Tibial nerve (tissue), 4 donors: ENCODE data around the gene PIK3R1. TPM values are rescaled to one million over a fixed set of nuclear protein-coding genes. Genes with fewer than 3 reads are reported as not detected.

Source experiments
- DNase-seq, 2 donors: peaks; one replicate each; pipeline ENCODE4 v3.0.0-alpha.2; 2019; ENCODE audit warnings: low spot score in 2 of 2
- H3K27ac ChIP-seq, 4 donors: fragments of 200-600 bp; sonication (generic) in 3 of 4; one replicate each; pipeline ENCODE4 v1.5.1; 2017 to 2019; ENCODE audit warnings: mild to moderate bottlenecking in 1 of 4
- H3K27me3 ChIP-seq, 2 donors: fragments of 200-600 bp; sonication (generic) in 1 of 2; one replicate each; pipeline versions ENCODE4 v1.5.1 to v1.6.0; 2017 to 2019
- H3K36me3 ChIP-seq, 3 donors: fragments of 200-600 bp; sonication (generic); one replicate each; pipeline ENCODE4 v1.5.1; 2018 to 2019
- H3K4me1 ChIP-seq, 4 donors: fragments of 200-600 bp; sonication (generic) in 3 of 4; one replicate each; pipeline ENCODE4 v1.5.1; 2017 to 2019
- H3K4me3 ChIP-seq, 4 donors: fragments of 200-600 bp; sonication (generic) in 3 of 4; one replicate each; pipeline ENCODE4 v1.5.1; 2017 to 2019; ENCODE audit warnings: mild to moderate bottlenecking in 1 of 4, moderate library complexity in 1 of 4
- H3K9me3 ChIP-seq, 4 donors: fragments of 200-600 bp; sonication (generic) in 3 of 4; one replicate each; pipeline ENCODE4 v1.5.1; 2017 to 2019
- EP300 ChIP-seq, 2 donors: sonication (generic); formaldehyde crosslinking; IDR thresholded peaks; one replicate each; pipeline ENCODE4 v1.6.1; 2017; ENCODE audit warnings: antibody characterized with exemption in 2 of 2, mild to moderate bottlenecking in 1 of 2
- POLR2A ChIP-seq, 2 donors: fragments of 450-650 bp; IDR thresholded peaks; one replicate each; pipeline ENCODE4 v1.6.1; 2017; ENCODE audit warnings: antibody characterized with exemption in 2 of 2, mild to moderate bottlenecking in 2 of 2, moderate library complexity in 2 of 2
- WGBS, 2 donors: methylation state at CpG; one replicate each; pipeline ENCODE4 v1.1.5; 2018; 5-methylcytosine and 5-hydroxymethylcytosine counted together
- total RNA-seq, 4 donors: library from RNA; depleted of rRNA; stranded (reverse); fragments of >200 nt; gene quantifications; one replicate each; pipeline ENCODE4 v1.1.0, GENCODE V29; 2016
- TF ChIP-seq, protein P1 (sequence below), 5 experiments: fragments of 200-600 bp in 3 of 5; fragments of 450-650 bp in 2 of 5; sonication (generic) in 3 of 5; IDR thresholded peaks; one replicate each; pipeline ENCODE4 v1.5.1; 2016 to 2019; ENCODE audit warnings: antibody characterized with exemption in 5 of 5, mild to moderate bottlenecking in 3 of 5, moderate library complexity in 2 of 5

Gene PIK3R1
- total RNA-seq, 4 donors from 2014 or later: 166 to 621 (median 433) TPM

DNA sequence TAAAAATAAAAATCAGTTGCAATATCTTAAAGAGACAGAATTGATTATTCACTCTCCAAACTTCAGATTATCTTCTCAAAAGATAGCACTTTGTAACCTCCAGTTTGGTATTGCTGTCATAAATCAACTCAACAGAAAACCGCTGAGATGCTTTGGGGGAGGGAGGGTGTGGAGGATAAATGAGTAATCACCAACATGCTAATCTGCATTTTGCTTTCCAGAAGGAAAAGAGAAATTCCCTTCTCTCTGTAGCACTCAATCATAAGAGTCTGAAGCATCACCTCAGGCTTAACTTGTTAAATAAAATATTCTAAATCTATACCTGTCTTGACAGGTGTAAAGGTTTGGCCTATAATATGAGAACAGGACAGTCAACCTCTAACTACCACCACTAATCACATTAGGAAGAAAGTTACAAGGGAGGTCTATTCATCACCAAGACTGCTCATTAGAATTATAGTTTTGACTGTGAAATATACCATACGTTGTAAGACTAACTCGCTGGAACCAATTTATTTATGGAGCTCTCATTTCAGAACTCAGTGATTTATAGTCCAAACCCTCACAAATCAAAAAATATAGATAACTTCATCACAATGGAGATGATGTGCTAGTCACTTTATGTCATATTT lies 89.0 kb downstream of the PIK3R1 start:
- H3K27me3 ChIP-seq: no peaks in the 10 kb centered on the region
- no peaks in the 10 kb centered on the region for H3K9me3 ChIP-seq
- DNase-seq: no peak
- no peak overlapping the region for H3K27ac ChIP-seq
- 67 to 69% methylated on average over 3 of the region's 3 CpGs for WGBS, 2 donors
- peaks cover 0 to 22% (median 0%) of the 10 kb centered on the region in 3 donors for H3K36me3 ChIP-seq
- peaks cover 0 to 6% (median 0%) of the 10 kb centered on the region in 4 donors for H3K4me1 ChIP-seq
- TF ChIP-seq EP300 (IDR thresholded peaks at IDR 0.05) (no peak), POLR2A (IDR thresholded peaks at IDR 0.05) (no peak)
- TF ChIP-seq, protein P1, sequence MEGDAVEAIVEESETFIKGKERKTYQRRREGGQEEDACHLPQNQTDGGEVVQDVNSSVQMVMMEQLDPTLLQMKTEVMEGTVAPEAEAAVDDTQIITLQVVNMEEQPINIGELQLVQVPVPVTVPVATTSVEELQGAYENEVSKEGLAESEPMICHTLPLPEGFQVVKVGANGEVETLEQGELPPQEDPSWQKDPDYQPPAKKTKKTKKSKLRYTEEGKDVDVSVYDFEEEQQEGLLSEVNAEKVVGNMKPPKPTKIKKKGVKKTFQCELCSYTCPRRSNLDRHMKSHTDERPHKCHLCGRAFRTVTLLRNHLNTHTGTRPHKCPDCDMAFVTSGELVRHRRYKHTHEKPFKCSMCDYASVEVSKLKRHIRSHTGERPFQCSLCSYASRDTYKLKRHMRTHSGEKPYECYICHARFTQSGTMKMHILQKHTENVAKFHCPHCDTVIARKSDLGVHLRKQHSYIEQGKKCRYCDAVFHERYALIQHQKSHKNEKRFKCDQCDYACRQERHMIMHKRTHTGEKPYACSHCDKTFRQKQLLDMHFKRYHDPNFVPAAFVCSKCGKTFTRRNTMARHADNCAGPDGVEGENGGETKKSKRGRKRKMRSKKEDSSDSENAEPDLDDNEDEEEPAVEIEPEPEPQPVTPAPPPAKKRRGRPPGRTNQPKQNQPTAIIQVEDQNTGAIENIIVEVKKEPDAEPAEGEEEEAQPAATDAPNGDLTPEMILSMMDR (IDR thresholded peaks at IDR 0.05): no peak
- H3K4me3 ChIP-seq: no peak overlapping the region

GRCh38 chr5:68305223-68305870 lies 89.8 kb downstream of the PIK3R1 start:
- peaks cover 0 to 4% (median 0%) of the 10 kb centered on the region in 4 donors for H3K4me1 ChIP-seq
- no peak for TF ChIP-seq EP300 (IDR thresholded peaks at IDR 0.05)
- TF ChIP-seq, protein P1 (IDR thresholded peaks at IDR 0.05): no peak
- TF ChIP-seq POLR2A (IDR thresholded peaks at IDR 0.05): no peak
- no peaks in the 10 kb centered on the region for H3K9me3 ChIP-seq
- no peak overlapping the region for H3K4me3 ChIP-seq
- no peaks in the 10 kb centered on the region for H3K27me3 ChIP-seq
- WGBS, 2 donors: 59 to 65% methylated on average over 1 of the region's 1 CpG
- no peak overlapping the region for H3K27ac ChIP-seq
- no peak for DNase-seq
- H3K36me3 ChIP-seq: peaks cover 0 to 17% (median 0%) of the 10 kb centered on the region in 3 donors

DNA sequence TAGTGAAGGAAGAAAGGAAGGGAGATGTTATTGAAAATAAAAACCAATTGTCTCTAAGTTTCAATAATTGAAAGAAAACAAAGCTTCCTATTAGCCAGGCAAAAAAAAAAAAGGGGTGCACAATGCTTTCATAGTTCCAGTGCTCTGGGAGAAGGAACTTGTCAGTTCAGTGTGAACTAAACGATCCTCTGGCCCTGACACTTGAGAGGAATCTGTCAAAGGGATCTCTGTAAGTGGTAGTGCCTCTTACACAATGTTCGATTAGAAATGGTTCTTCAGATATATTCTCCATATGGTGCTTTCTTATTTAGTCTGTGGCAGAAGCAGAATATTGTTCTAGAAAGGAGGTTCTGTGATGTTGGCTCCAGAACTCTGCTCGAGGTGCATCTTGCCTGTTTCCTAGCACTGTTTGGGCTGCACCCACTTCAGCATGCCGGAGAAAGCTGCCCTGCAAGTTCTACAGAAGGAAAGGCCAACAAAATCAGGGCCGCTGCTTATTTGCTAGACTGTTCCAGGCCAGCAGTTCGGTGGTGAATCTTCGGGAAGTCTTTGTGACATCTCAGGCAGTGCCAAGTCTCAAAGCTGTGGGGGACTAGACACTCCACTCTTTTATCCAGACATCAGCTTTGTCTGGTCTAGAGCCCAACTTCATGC lies 90.9 kb downstream of the PIK3R1 start:
- Histone ChIP-seq H3K4me1 (no peaks in the 10 kb centered on the region), H3K27me3 (no peaks in the 10 kb centered on the region), H3K27ac (no peak overlapping the region), H3K9me3 (no peaks in the 10 kb centered on the region), H3K36me3 (peaks cover 0 to 14% (median 0%) of the 10 kb centered on the region in 3 donors), H3K4me3 (no peak overlapping the region)
- DNase-seq: no peak
- TF ChIP-seq POLR2A (IDR thresholded peaks at IDR 0.05) (no peak), EP300 (IDR thresholded peaks at IDR 0.05) (no peak)
- TF ChIP-seq, protein P1 (IDR thresholded peaks at IDR 0.05): no peak
- WGBS, 2 donors: 49 to 63% methylated on average over 7 of the region's 7 CpGs

GRCh38 chr5:68313336-68313735 lies 97.8 kb downstream of the PIK3R1 start:
- Histone ChIP-seq H3K27ac (no peak overlapping the region), H3K36me3 (no peaks in the 10 kb centered on the region), H3K9me3 (no peaks in the 10 kb centered on the region), H3K4me3 (no peak overlapping the region), H3K27me3 (no peaks in the 10 kb centered on the region), H3K4me1 (no peaks in the 10 kb centered on the region)
- 47 to 48% methylated on average over 2 of the region's 2 CpGs for WGBS, 2 donors
- DNase-seq: no peak
- TF ChIP-seq EP300 (IDR thresholded peaks at IDR 0.05): no peak
- no peak for TF ChIP-seq POLR2A (IDR thresholded peaks at IDR 0.05)
- TF ChIP-seq, protein P1 (IDR thresholded peaks at IDR 0.05): no peak

- H3K4me3 ChIP-seq: no peak overlapping the region
- no peak overlapping the region for H3K27ac ChIP-seq
- H3K36me3 ChIP-seq: no peaks in the 10 kb centered on the region
- no peaks in the 10 kb centered on the region for H3K4me1 ChIP-seq
- no peaks in the 10 kb centered on the region for H3K9me3 ChIP-seq
- TF ChIP-seq EP300 (IDR thresholded peaks at IDR 0.05): no peak
- TF ChIP-seq POLR2A (IDR thresholded peaks at IDR 0.05): no peak
- TF ChIP-seq, protein P1 (IDR thresholded peaks at IDR 0.05): no peak
- H3K27me3 ChIP-seq: no peaks in the 10 kb centered on the region
- no peak for DNase-seq
- WGBS, 2 donors: 84 to 86% methylated on average over 2 of the region's 2 CpGs
Measured at GRCh38 chr5:68314465-68314864, 98.9 kb downstream of the PIK3R1 start.
